GM23338 (cell line): ENCODE data around the gene EPHA5. TPM values are rescaled to one million over a fixed set of nuclear protein-coding genes. Genes with fewer than 3 reads are reported as not detected.
A peak's percentile ranks its signal among the peaks of the same experiment; 100 is the strongest.

Experiments
- ATAC-seq: fragments of 200-7000 bp; cut with Tn5 transposase; 3 replicates; pipeline ENCODE4 v1.9.1; 2020
- DNase-seq: peaks from one replicate; pipeline ENCODE4 v3.0.0-alpha.2; 2015; ENCODE audit warnings: low spot score
- H2AFZ ChIP-seq: fragments of 200-600 bp; sonication (generic); 2 replicates; pipeline ENCODE4 v1.8.0; 2016; ENCODE audit warnings: antibody characterized with exemption, mild to moderate bottlenecking, moderate library complexity
- H3F3A ChIP-seq: fragments of 200-600 bp; sonication (generic); replicated peaks from 2 replicates; pipeline ENCODE4 v1.8.0; 2017; ENCODE audit warnings: antibody characterized with exemption, mixed run types, low read depth
- H3K27ac ChIP-seq: fragments of 200-600 bp; sonication (generic); 2 replicates; pipeline ENCODE4 v1.6.1; 2016; ENCODE audit warnings: low read depth
- H3K27me3 ChIP-seq: fragments of 200-600 bp; sonication (generic); 2 replicates; pipeline ENCODE4 v1.8.0; 2016; ENCODE audit warnings: mild to moderate bottlenecking, mixed run types, moderate library complexity; ENCODE audit not compliant: insufficient read depth
- H3K36me3 ChIP-seq: fragments of 200-600 bp; sonication (generic); 2 replicates; pipeline ENCODE4 v1.8.0; 2016; ENCODE audit warnings: mild to moderate bottlenecking; ENCODE audit not compliant: insufficient read depth
- H3K4me1 ChIP-seq: fragments of 200-600 bp; sonication (generic); 2 replicates; pipeline ENCODE4 v1.8.0; 2016; ENCODE audit warnings: mild to moderate bottlenecking, moderate library complexity; ENCODE audit not compliant: insufficient read depth
- H3K4me2 ChIP-seq: fragments of 200-600 bp; sonication (generic); 2 replicates; pipeline ENCODE4 v1.7.1; 2017; ENCODE audit warnings: mixed run types
- H3K4me3 ChIP-seq: fragments of 200-600 bp; sonication (generic); 2 replicates; pipeline ENCODE4 v1.6.1; 2016; ENCODE audit warnings: mixed run types
- H3K79me2 ChIP-seq: fragments of 200-600 bp; sonication (generic); replicated peaks from 2 replicates; pipeline ENCODE4 v1.8.0; 2017; ENCODE audit warnings: mild to moderate bottlenecking; ENCODE audit not compliant: insufficient read depth
- H3K9me2 ChIP-seq: fragments of 200-600 bp; sonication (generic); 2 replicates; pipeline ENCODE4 v1.8.0; 2017; ENCODE audit not compliant: insufficient read depth
- H4K20me1 ChIP-seq: fragments of 200-600 bp; sonication (generic); replicated peaks from 2 replicates; pipeline ENCODE4 v1.8.0; 2017; ENCODE audit warnings: mild to moderate bottlenecking; ENCODE audit not compliant: insufficient read depth
- H3K27ac Mint-ChIP-seq: 2 replicates; pipeline ENCODE4 v1.8.0; 2020; ENCODE audit warnings: inconsistent platforms, mild to moderate bottlenecking, moderate library complexity, mixed read lengths
- H3K27me3 Mint-ChIP-seq: 3 replicates; pipeline ENCODE4 v1.8.0; 2022; ENCODE audit warnings: low read depth, mild to moderate bottlenecking, moderate library complexity, mixed read lengths, inconsistent platforms; ENCODE audit not compliant: insufficient read depth, poor library complexity
- H3K36me3 Mint-ChIP-seq: 3 replicates; pipeline ENCODE4 v1.8.0; 2021; ENCODE audit warnings: low read depth, mild to moderate bottlenecking, inconsistent platforms, moderate library complexity, mixed read lengths
- H3K4me1 Mint-ChIP-seq: 3 replicates; pipeline ENCODE4 v1.8.0; 2020; ENCODE audit warnings: mild to moderate bottlenecking, inconsistent platforms, mixed read lengths
- H3K4me3 Mint-ChIP-seq: 3 replicates; pipeline ENCODE4 v1.8.0; 2021; ENCODE audit warnings: moderate library complexity, mild to moderate bottlenecking, inconsistent platforms, mixed read lengths
- H3K9me3 Mint-ChIP-seq: 3 replicates; pipeline ENCODE4 v1.8.0; 2020; ENCODE audit warnings: moderate library complexity, mild to moderate bottlenecking, inconsistent platforms, mixed read lengths
- CTCF ChIP-seq, 2 experiments: fragments of 200-600 bp in 1 of 2; sonication (generic) in 1 of 2; conservative IDR thresholded peaks; 2 replicates each; pipeline versions ENCODE4 v1.5.1 to v1.6.1; 2016 to 2017; ENCODE audit warnings: antibody characterized with exemption in 2 of 2, low read depth in 2 of 2, mild to moderate bottlenecking in 2 of 2, moderate library complexity in 1 of 2
- POLR2AphosphoS5 ChIP-seq: IDR thresholded peaks from 2 replicates; pipeline ENCODE4 v1.6.1; 2016; ENCODE audit warnings: antibody characterized with exemption, low read depth
- ZNF331 ChIP-seq: fragments of 250-450 bp; sonication (Bioruptor Pico); IDR thresholded peaks from 2 replicates; pipeline ENCODE4 v1.5.0; 2020; ENCODE audit warnings: low read depth, mild to moderate bottlenecking, moderate library complexity
- ZNF462 ChIP-seq: fragments of 250-450 bp; sonication (Bioruptor Pico); IDR thresholded peaks from 2 replicates; pipeline ENCODE4 v1.5.0; 2020; ENCODE audit warnings: mild to moderate bottlenecking, moderate library complexity
- polyA plus RNA-seq: library from polyadenylated mRNA; unstranded; fragments of >200 nt; fragmentation: Nextera tagmentation; extraction: Ambion mirVana; gene quantifications from 2 replicates; pipeline ENCODE4 v1.2.1, GENCODE V29; 2016
- total RNA-seq: library from RNA; depleted of rRNA; stranded (reverse); fragments of >200 nt; shearing (Covaris generic); gene quantifications from 2 replicates; pipeline ENCODE4 v1.2.3, GENCODE V29; 2014

EPHA5 gene
- total and polyA plus RNA-seq, 2 experiments from 2014 or later, result 0.05 to 0.24 TPM

- Histone ChIP-seq H2AFZ (no peak overlapping the region), H3K27ac (no peak overlapping the region), H3K4me2 (no peak overlapping the region), H3K27me3 (no peaks in the 10 kb centered on the region), H4K20me1 (no peaks in the 10 kb centered on the region), H3K36me3 (no peaks in the 10 kb centered on the region), H3K79me2 (no peaks in the 10 kb centered on the region), H3K4me1 (no peaks in the 10 kb centered on the region), H3F3A (no peaks in the 10 kb centered on the region), H3K4me3 (no peak overlapping the region), H3K9me2 (no peaks in the 10 kb centered on the region)
- H3K4me1 Mint-ChIP-seq, result no peaks in the 10 kb centered on the region
- H3K4me3 Mint-ChIP-seq, result no peak overlapping the region
- H3K36me3 Mint-ChIP-seq, result peaks cover 14% of the 10 kb centered on the region
- H3K27ac Mint-ChIP-seq, result no peak overlapping the region
- ATAC-seq (no peak), DNase-seq (no peak)
- TF ChIP-seq CTCF (conservative IDR thresholded peaks at IDR 0.05; ENCODE audit: low read depth in 2 of 2) (no peak), ZNF462 (no peak)
- peaks cover 20% of the 10 kb centered on the region for H3K9me3 Mint-ChIP-seq
- peaks cover 3% of the 10 kb centered on the region for H3K27me3 Mint-ChIP-seq
These were observed 271.2 kb downstream of the EPHA5 start for GRCh38 chr4:65399084-65399483.

- Mint-ChIP-seq H3K27ac (no peak overlapping the region), H3K27me3 (peaks cover 3% of the 10 kb centered on the region), H3K36me3 (peaks cover 5% of the 10 kb centered on the region; the same call in 2 of the 3 replicates), H3K9me3 (peaks cover 10% of the 10 kb centered on the region; the same call in 2 of the 3 replicates), H3K4me1 (no peaks in the 10 kb centered on the region), H3K4me3 (no peak overlapping the region)
- no peak overlapping the region for H3K4me3 ChIP-seq
- no peak for ATAC-seq
- no peaks in the 10 kb centered on the region for H3K4me1 ChIP-seq
- no peaks in the 10 kb centered on the region for H4K20me1 ChIP-seq
- no peaks in the 10 kb centered on the region for H3K27me3 ChIP-seq
- no peak overlapping the region for H3K4me2 ChIP-seq
- H2AFZ ChIP-seq, result peak overlapping the region; percentile 31; the same call in 1 of the 2 replicates
- no peak overlapping the region for H3K27ac ChIP-seq
- no peak for DNase-seq
- H3K36me3 ChIP-seq, result no peaks in the 10 kb centered on the region
- no peaks in the 10 kb centered on the region for H3F3A ChIP-seq
- H3K9me2 ChIP-seq, result no peaks in the 10 kb centered on the region
- H3K79me2 ChIP-seq, result no peaks in the 10 kb centered on the region
- no peak for TF ChIP-seq ZNF462
- TF ChIP-seq ZNF331, result no peak
- no peak for TF ChIP-seq POLR2AphosphoS5
These were observed 277.2 kb downstream of the EPHA5 start for GRCh38 chr4:65393078-65393477.
